D721Med (cell line): ENCODE data around the gene APOBEC3A.

Experiments used
- DNase-seq: peaks from one replicate; pipeline ENCODE4 v3.0.0; 2011; ENCODE audit warnings: low spot score; ENCODE audit not compliant: insufficient read length
- FAIRE-seq: peaks from 2 replicates; lab custom pipeline; 2011; peaks lifted over from hg19 to GRCh38; lab: Jason Lieb, UNC
- TF ChIP-seq, protein P1 (sequence below): IDR thresholded peaks from 2 replicates; pipeline ENCODE4 v1.5.1; 2012; ENCODE audit warnings: mild to moderate bottlenecking, control low read depth; ENCODE audit not compliant: insufficient read depth; ENCODE audit errors: missing control alignments

APOBEC3A gene

DNA sequence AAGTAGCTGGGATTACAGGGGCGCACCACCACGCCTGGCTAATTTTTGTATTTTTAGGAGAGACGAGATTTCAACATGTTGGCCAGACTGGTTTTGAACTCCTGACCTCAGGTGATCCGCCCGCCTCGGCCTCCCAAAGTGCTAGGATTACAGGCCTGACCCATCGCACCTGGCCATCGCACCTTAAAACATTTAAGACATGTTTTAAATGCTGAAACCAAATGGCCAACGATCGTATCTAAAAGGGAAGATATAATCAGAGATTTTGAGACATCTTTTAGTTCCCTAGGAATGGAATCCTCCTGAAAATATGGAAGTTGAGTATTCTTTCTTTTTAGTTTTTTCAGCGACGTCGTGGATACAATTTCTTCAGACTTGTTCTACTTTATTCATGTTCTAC lies 21.8 kb upstream of the APOBEC3A start:
- TF ChIP-seq, protein P1, sequence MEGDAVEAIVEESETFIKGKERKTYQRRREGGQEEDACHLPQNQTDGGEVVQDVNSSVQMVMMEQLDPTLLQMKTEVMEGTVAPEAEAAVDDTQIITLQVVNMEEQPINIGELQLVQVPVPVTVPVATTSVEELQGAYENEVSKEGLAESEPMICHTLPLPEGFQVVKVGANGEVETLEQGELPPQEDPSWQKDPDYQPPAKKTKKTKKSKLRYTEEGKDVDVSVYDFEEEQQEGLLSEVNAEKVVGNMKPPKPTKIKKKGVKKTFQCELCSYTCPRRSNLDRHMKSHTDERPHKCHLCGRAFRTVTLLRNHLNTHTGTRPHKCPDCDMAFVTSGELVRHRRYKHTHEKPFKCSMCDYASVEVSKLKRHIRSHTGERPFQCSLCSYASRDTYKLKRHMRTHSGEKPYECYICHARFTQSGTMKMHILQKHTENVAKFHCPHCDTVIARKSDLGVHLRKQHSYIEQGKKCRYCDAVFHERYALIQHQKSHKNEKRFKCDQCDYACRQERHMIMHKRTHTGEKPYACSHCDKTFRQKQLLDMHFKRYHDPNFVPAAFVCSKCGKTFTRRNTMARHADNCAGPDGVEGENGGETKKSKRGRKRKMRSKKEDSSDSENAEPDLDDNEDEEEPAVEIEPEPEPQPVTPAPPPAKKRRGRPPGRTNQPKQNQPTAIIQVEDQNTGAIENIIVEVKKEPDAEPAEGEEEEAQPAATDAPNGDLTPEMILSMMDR, result no peak
- DNase-seq (no peak), FAIRE-seq (no peak)

DNA sequence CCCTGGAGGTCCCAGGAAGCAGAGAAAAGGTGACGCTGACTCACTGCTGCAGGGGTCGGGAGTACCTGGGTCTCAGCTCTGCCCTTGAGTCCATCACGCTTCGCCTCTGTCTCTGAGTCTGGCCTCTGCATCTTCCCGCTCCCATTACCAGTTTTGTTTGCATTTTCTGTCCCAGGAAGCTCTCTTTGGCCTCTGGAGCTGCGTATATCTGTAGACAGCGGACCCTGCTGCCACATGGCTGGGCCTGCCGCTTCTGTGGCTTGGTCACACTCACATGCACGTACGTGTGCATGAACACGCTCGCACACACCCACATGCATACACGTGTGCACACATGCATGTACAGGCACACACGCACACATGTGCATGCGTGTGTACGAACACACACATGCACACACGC lies 20.8 kb upstream of the APOBEC3A start:
- no peak for DNase-seq
- FAIRE-seq, result no peak
- TF ChIP-seq, protein P1, result no peak

DNA sequence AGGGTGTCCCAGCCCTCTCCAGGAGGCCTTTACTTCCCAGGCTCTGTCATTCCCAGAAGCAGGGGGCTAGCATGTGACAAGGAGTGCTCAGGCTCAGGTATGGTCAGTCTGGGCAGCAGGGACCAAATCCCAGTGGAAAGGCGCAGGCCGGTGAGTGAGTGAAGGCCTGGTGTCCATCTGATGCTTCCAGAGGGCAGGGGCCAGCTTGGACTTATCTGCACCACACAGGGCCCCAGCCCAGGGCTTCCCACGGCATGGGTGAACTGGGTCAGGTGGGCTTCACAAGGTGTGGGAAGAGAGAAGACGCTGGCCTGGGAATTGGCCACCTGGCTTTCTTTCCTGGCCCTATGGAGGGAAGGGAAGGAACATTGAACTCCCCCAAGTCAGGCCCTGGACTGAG lies 20.4 kb upstream of the APOBEC3A start:
- DNase-seq, result no peak
- TF ChIP-seq, protein P1, result no peak
- FAIRE-seq, result no peak

DNA sequence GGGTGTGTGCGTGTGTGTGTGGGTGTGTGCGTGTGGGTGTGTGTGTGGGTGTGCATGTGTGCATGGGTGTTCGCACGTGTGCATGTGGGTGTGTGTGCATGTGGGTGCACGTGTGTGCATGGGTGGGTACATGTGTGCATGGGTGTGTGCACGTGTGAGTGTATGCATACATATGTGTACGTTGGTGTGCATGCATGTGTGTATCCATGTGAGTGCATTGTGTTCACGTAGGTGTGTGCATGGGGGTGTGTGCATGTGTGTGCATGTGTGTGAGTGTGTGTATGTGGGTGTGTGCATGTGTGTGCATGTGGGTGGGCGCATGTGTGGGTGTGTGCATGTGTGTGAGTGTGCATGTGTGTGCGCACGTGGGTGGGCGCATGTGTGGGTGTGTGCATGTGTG lies 19.9 kb upstream of the APOBEC3A start:
- no peak for DNase-seq
- TF ChIP-seq, protein P1, result no peak
- no peak for FAIRE-seq

DNA sequence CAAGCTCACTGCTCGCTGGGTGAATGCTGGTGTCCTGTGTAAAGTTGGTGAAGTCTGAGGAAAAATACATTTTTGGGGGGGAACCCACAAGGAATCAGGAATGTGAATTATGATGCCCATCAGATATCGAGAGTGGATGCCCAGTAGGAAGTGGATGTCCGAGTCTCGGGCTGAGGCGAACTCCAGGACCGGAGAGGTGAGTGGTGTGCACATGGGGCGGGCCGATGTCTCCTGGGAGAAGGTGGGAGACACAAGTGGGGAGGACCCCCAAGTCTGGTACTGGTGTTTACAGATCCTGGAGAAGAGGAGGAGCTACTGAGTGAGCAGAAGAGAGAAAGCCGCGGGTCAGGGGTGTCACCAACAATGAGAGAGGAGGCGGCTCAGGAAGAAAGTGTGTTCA lies 19.2 kb upstream of the APOBEC3A start:
- no peak for DNase-seq
- TF ChIP-seq, protein P1, result no peak
- FAIRE-seq, result no peak

DNA sequence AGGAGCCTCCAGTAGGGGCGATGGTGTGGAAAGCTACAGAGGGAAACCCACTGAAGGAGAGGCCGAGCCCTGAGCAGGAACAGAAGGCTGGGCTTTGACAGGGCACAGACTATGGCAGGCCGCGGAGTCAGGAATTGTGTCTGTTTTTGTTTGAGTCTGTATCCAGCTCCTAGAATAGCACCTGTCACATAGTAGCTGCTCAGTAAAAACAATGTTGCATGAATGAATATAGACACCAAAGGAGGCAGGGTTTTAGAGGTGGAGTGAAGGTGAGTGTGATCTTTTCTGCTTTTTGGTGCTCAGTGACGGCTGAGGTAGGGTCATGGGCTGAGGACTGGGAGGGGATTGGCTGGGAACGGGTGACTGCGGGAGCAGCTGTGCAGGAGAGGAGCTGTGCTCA lies 18.5 kb upstream of the APOBEC3A start:
- TF ChIP-seq, protein P1, result no peak
- no peak for FAIRE-seq
- DNase-seq, result no peak

DNA sequence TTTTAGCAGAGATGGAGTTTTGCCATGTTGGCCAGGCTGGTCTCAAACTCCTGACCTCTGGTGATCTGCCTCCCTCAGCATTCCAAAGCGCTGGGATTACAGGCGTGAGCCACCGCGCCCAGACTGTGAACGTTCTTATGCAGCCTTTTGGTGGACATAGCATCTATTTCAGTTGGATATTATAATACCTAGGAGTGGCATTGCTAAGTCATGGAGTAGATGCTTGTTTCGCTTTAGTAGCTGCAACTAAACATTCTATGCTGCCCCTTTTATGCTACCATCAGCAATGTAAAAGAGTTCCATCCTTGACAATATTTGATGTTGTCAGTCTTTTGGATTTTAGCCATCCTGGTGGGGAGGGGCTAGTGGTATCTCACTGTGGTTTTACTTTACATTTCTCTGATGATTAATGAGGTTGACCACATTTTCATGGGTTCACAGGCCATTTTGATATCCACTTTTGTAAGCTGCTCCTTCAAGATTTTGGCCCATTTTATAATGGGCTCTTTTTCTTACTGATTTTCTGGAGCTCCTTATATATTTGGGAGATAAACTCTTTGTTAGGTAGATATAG lies 16.5 kb upstream of the APOBEC3A start:
- TF ChIP-seq, protein P1, result no peak
- FAIRE-seq, result no peak
- DNase-seq, result no peak
